GM12891 (cell line): ENCODE results near the gene KCNH1.

ENCODE experiments used
- PAX5 ChIP-seq: IDR thresholded peaks from 2 replicates; pipeline ENCODE4 v1.6.1; 2011; ENCODE audit warnings: low read length, moderate library complexity, mild to moderate bottlenecking; ENCODE audit not compliant: insufficient read depth, severe bottlenecking
- POLR2A ChIP-seq: IDR thresholded peaks from 2 replicates; pipeline ENCODE4 v1.6.1; 2011; ENCODE audit warnings: low read depth, low read length, control low read depth
- POLR2AphosphoS5 ChIP-seq: IDR thresholded peaks from 2 replicates; pipeline ENCODE4 v1.6.1; 2011; ENCODE audit warnings: low read depth, low read length, control low read depth
- POU2F2 ChIP-seq: IDR thresholded peaks from 2 replicates; pipeline ENCODE4 v1.6.1; 2011; ENCODE audit warnings: low read depth, mild to moderate bottlenecking, control low read depth, low read length, moderate library complexity
- TAF1 ChIP-seq: IDR thresholded peaks from 2 replicates; pipeline ENCODE4 v1.6.1; 2011; ENCODE audit warnings: low read depth, low read length, control low read depth

GRCh38 chr1:210905365-210905904 is 228.5 kb downstream of the KCNH1 start:
- TF ChIP-seq POLR2AphosphoS5 (no peak), POLR2A (no peak), TAF1 (no peak), POU2F2 (no peak), PAX5 (no peak)
